Measurements from ENCODE around the gene AVPR1A.

AVPR1A gene

GRCh38 chr12:63155375-63155774 lies 4.4 kb upstream of the AVPR1A start:
- no peak overlapping the region for H3K4me3 ChIP-seq (replicated peaks; ENCODE audit: insufficient read depth, low read length)
- no peak for DNase-seq (ENCODE audit: low read depth in 1 of 2, low spot score in 1 of 2)

GRCh38 chr12:63154560-63154959 lies 3.6 kb upstream of the AVPR1A start:
- TF ChIP-seq SPI1 (IDR thresholded peaks at IDR 0.05; ENCODE audit: borderline replicate concordance, low read depth), result no peak
- no peak for TF ChIP-seq POLR2AphosphoS5 (IDR thresholded peaks at IDR 0.05; ENCODE audit: low read depth)
- DNase-seq (ENCODE audit: low read depth in 1 of 2, low spot score in 1 of 2), result no peak

More at GRCh38 chr12:63155375-63155774, 4.4 kb upstream of the AVPR1A start:
- Histone ChIP-seq H3K27me3 (ENCODE audit: insufficient read depth, poor library complexity, severe bottlenecking) (peaks cover 21% of the 10 kb centered on the region), H3K27ac (replicated peaks) (no peak overlapping the region)
- TF ChIP-seq SPI1 (IDR thresholded peaks at IDR 0.05; ENCODE audit: borderline replicate concordance, low read depth) (no peak), POLR2AphosphoS5 (IDR thresholded peaks at IDR 0.05; ENCODE audit: low read depth) (no peak), GABPA (IDR thresholded peaks at IDR 0.05; ENCODE audit: low read depth) (no peak)
- TF ChIP-seq, protein P1, sequence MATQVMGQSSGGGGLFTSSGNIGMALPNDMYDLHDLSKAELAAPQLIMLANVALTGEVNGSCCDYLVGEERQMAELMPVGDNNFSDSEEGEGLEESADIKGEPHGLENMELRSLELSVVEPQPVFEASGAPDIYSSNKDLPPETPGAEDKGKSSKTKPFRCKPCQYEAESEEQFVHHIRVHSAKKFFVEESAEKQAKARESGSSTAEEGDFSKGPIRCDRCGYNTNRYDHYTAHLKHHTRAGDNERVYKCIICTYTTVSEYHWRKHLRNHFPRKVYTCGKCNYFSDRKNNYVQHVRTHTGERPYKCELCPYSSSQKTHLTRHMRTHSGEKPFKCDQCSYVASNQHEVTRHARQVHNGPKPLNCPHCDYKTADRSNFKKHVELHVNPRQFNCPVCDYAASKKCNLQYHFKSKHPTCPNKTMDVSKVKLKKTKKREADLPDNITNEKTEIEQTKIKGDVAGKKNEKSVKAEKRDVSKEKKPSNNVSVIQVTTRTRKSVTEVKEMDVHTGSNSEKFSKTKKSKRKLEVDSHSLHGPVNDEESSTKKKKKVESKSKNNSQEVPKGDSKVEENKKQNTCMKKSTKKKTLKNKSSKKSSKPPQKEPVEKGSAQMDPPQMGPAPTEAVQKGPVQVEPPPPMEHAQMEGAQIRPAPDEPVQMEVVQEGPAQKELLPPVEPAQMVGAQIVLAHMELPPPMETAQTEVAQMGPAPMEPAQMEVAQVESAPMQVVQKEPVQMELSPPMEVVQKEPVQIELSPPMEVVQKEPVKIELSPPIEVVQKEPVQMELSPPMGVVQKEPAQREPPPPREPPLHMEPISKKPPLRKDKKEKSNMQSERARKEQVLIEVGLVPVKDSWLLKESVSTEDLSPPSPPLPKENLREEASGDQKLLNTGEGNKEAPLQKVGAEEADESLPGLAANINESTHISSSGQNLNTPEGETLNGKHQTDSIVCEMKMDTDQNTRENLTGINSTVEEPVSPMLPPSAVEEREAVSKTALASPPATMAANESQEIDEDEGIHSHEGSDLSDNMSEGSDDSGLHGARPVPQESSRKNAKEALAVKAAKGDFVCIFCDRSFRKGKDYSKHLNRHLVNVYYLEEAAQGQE (IDR thresholded peaks at IDR 0.05; ENCODE audit: insufficient replicate concordance, low read depth), result no peak
- TF ChIP-seq, protein P2, sequence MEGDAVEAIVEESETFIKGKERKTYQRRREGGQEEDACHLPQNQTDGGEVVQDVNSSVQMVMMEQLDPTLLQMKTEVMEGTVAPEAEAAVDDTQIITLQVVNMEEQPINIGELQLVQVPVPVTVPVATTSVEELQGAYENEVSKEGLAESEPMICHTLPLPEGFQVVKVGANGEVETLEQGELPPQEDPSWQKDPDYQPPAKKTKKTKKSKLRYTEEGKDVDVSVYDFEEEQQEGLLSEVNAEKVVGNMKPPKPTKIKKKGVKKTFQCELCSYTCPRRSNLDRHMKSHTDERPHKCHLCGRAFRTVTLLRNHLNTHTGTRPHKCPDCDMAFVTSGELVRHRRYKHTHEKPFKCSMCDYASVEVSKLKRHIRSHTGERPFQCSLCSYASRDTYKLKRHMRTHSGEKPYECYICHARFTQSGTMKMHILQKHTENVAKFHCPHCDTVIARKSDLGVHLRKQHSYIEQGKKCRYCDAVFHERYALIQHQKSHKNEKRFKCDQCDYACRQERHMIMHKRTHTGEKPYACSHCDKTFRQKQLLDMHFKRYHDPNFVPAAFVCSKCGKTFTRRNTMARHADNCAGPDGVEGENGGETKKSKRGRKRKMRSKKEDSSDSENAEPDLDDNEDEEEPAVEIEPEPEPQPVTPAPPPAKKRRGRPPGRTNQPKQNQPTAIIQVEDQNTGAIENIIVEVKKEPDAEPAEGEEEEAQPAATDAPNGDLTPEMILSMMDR (IDR thresholded peaks at IDR 0.05; ENCODE audit: insufficient read depth, low read length), result no peak

DNA sequence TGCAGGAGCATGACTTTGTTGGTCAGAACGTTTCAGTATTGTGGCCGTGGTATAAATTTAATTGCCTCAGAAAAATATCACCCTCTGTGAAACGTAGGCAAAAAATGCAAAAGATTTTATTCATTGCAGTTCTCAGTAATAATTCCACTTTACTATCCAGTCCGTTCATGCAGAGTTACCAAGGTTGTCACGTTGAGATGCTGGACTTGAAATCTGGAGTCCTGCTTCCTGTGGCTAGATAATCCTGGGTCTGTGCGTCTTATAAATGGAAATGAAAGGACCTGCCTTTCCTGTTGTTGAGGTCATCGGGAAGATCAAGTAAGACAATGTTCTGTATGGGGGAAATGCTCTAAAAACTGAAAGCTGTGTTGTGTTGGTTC lies 1.3 kb upstream of the AVPR1A start:
- Histone ChIP-seq H3K27ac (replicated peaks) (no peak overlapping the region), H3K4me3 (replicated peaks; ENCODE audit: insufficient read depth, low read length) (no peak overlapping the region), H3K27me3 (ENCODE audit: insufficient read depth, poor library complexity, severe bottlenecking) (peaks cover 47% of the 10 kb centered on the region)
- DNase-seq (ENCODE audit: low read depth in 1 of 2, low spot score in 1 of 2), result no peak
- TF ChIP-seq SPI1 (IDR thresholded peaks at IDR 0.05; ENCODE audit: borderline replicate concordance, low read depth), result no peak
- TF ChIP-seq, protein P1 (IDR thresholded peaks at IDR 0.05; ENCODE audit: insufficient replicate concordance, low read depth), result no peak
- TF ChIP-seq, protein P2 (IDR thresholded peaks at IDR 0.05; ENCODE audit: insufficient read depth, low read length), result no peak
- TF ChIP-seq POLR2AphosphoS5 (IDR thresholded peaks at IDR 0.05; ENCODE audit: low read depth), result no peak
- no peak for TF ChIP-seq GABPA (IDR thresholded peaks at IDR 0.05; ENCODE audit: low read depth)

More at GRCh38 chr12:63154560-63154959, 3.6 kb upstream of the AVPR1A start:
- no peak overlapping the region for H3K4me3 ChIP-seq (replicated peaks; ENCODE audit: insufficient read depth, low read length)
- H3K27me3 ChIP-seq (ENCODE audit: insufficient read depth, poor library complexity, severe bottlenecking), result peaks cover 28% of the 10 kb centered on the region
- no peak overlapping the region for H3K27ac ChIP-seq (replicated peaks)

DNA sequence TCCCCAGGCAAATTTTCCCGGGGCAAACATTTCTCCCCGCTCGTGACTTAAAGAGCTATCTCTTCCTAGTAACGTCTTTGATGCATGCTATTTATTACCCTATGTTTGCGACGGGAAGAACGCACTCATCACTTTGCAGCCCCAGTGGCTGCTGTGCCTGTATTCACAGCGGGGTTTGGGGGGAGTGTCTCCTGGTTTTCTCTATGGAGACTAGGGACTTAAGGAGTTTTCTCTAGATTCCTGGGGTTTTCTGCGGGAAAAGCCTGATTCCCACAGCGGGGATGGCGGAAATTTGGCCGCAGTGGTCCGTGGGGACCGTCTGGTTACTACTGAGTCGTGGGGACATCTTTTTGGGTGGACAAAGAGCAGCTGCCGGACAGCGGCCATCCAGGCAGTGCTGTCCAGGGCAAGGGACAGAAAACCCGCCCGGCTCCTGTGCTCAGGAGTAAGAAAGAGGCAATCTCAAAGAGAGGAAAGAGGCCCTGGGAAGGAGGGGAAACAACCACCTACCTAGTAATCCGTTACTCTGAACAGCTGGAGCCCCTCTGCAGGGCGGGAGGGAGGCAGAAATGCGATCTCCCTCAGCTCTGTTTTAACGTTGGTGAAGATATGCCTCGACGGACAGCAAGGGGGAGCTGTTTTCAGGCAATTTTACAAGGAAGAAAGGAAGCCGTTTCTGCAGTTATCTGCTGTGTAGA lies 771 bp upstream of the AVPR1A start:
- Histone ChIP-seq H3K27me3 (ENCODE audit: insufficient read depth, poor library complexity, severe bottlenecking) (peaks cover 48% of the 10 kb centered on the region), H3K27ac (replicated peaks) (no peak overlapping the region), H3K4me3 (replicated peaks; ENCODE audit: insufficient read depth, low read length) (no peak overlapping the region)
- peak in 1 of 2 experiments; percentile 40 for DNase-seq (ENCODE audit: low read depth in 1 of 2, low spot score in 1 of 2)
- TF ChIP-seq POLR2AphosphoS5 (IDR thresholded peaks at IDR 0.05; ENCODE audit: low read depth), result no peak
- TF ChIP-seq, protein P2 (IDR thresholded peaks at IDR 0.05; ENCODE audit: insufficient read depth, low read length), result peak; percentile 82
